ENCODE results near the gene FRY. TPM values are rescaled to one million over a fixed set of nuclear protein-coding genes. Genes with fewer than 3 reads are reported as not detected.

FRY gene
- total RNA-seq, 1 experiment from 2014 or later = 1.3 TPM

- Histone ChIP-seq H3K9me2 (replicated peaks; ENCODE audit: low read length) (no peaks in the 10 kb centered on the region), H3K27me3 (ENCODE audit: low read length) (no peaks in the 10 kb centered on the region), H3K9me3 (ENCODE audit: low read length) (no peaks in the 10 kb centered on the region), H3K4me1 (ENCODE audit: insufficient read depth, low read length) (no peaks in the 10 kb centered on the region), H3F3A (ENCODE audit: low read length, unreplicated experiment) (no peaks in the 10 kb centered on the region), H3K4me3 (ENCODE audit: low read length) (no peak overlapping the region), H2AFZ (ENCODE audit: low read length) (no peak overlapping the region), H3K27ac (ENCODE audit: low read length) (no peak overlapping the region), H3K4me2 (ENCODE audit: low read length) (no peak overlapping the region), H4K20me1 (ENCODE audit: low read length) (no peaks in the 10 kb centered on the region), H3K36me3 (ENCODE audit: low read depth, low read length) (no peaks in the 10 kb centered on the region), H3K9ac (ENCODE audit: low read length) (no peak overlapping the region), H3K79me2 (ENCODE audit: low read length) (no peaks in the 10 kb centered on the region)
- BruUV-seq (replicated peaks) = no TSS peak
- CTCF ChIA-PET = interaction anchor here (0.6 kb wide), 1 partner anchor 563 kb away, joined by 3 read pairs; no protein-coding TSS in a partner anchor
- TF ChIP-seq EZH2phosphoT487 (IDR thresholded peaks at IDR 0.05; ENCODE audit: borderline replicate concordance, low read length) (no peak), EZH2 (IDR thresholded peaks at IDR 0.05; ENCODE audit: low read length, unreplicated experiment) (no peak), CTCF (conservative IDR thresholded peaks at IDR 0.05; ENCODE audit: low read depth, low read length) (no peak)
- intact Hi-C loops (cut with micrococcal nuclease) = no loop called here
- ATAC-seq (no peak), DNase-seq (peak; percentile 9)
- POLR2A ChIA-PET (ENCODE audit: unreplicated experiment) = no interaction called here
Observed at GRCh38 chr13:32087955-32088747, 56.6 kb downstream of the FRY start.

GRCh38 chr13:32092496-32092895 lies 60.9 kb downstream of the FRY start:
- Histone ChIP-seq H3F3A (ENCODE audit: low read length, unreplicated experiment) (no peaks in the 10 kb centered on the region), H3K9me2 (replicated peaks; ENCODE audit: low read length) (no peaks in the 10 kb centered on the region), H3K9me3 (ENCODE audit: low read length) (no peaks in the 10 kb centered on the region), H3K9ac (ENCODE audit: low read length) (no peak overlapping the region), H3K27ac (ENCODE audit: low read length) (no peak overlapping the region), H3K36me3 (ENCODE audit: low read depth, low read length) (no peaks in the 10 kb centered on the region), H3K4me2 (ENCODE audit: low read length) (no peak overlapping the region), H3K79me2 (ENCODE audit: low read length) (no peaks in the 10 kb centered on the region), H2AFZ (ENCODE audit: low read length) (no peak overlapping the region), H3K4me3 (ENCODE audit: low read length) (no peak overlapping the region), H4K20me1 (ENCODE audit: low read length) (no peaks in the 10 kb centered on the region), H3K4me1 (ENCODE audit: insufficient read depth, low read length) (no peaks in the 10 kb centered on the region), H3K27me3 (ENCODE audit: low read length) (no peaks in the 10 kb centered on the region; the same call in 1 of the 2 replicates)
- POLR2A ChIA-PET (ENCODE audit: unreplicated experiment) = no interaction called here
- no peak for DNase-seq
- CTCF ChIA-PET = no interaction called here
- no TSS peak for BruUV-seq (replicated peaks)
- no peak for ATAC-seq
- no peak for TF ChIP-seq CTCF (conservative IDR thresholded peaks at IDR 0.05; ENCODE audit: low read depth, low read length)
- no peak for TF ChIP-seq EZH2 (IDR thresholded peaks at IDR 0.05; ENCODE audit: low read length, unreplicated experiment)
- TF ChIP-seq EZH2phosphoT487 (IDR thresholded peaks at IDR 0.05; ENCODE audit: borderline replicate concordance, low read length) = no peak
- intact Hi-C loops (cut with micrococcal nuclease) = no loop called here

- ATAC-seq (no peak), DNase-seq (no peak)
- no peaks in the 10 kb centered on the region for H3K79me2 ChIP-seq (ENCODE audit: low read length)
- H3K9ac ChIP-seq (ENCODE audit: low read length) = no peak overlapping the region
- BruUV-seq (replicated peaks) = no TSS peak
- H3F3A ChIP-seq (ENCODE audit: low read length, unreplicated experiment) = no peaks in the 10 kb centered on the region
- H3K36me3 ChIP-seq (ENCODE audit: low read depth, low read length) = no peaks in the 10 kb centered on the region
- TF ChIP-seq EZH2 (IDR thresholded peaks at IDR 0.05; ENCODE audit: low read length, unreplicated experiment) = no peak
- no peak for TF ChIP-seq CTCF (conservative IDR thresholded peaks at IDR 0.05; ENCODE audit: low read depth, low read length)
- TF ChIP-seq EZH2phosphoT487 (IDR thresholded peaks at IDR 0.05; ENCODE audit: borderline replicate concordance, low read length) = no peak
- no peak overlapping the region for H3K4me2 ChIP-seq (ENCODE audit: low read length)
- H4K20me1 ChIP-seq (ENCODE audit: low read length) = no peaks in the 10 kb centered on the region
- H3K27me3 ChIP-seq (ENCODE audit: low read length) = no peaks in the 10 kb centered on the region; the same call in 1 of the 2 replicates
- no peaks in the 10 kb centered on the region for H3K9me2 ChIP-seq (replicated peaks; ENCODE audit: low read length)
- intact Hi-C loops (cut with micrococcal nuclease) = no loop called here
- no peaks in the 10 kb centered on the region for H3K9me3 ChIP-seq (ENCODE audit: low read length)
- ChIA-PET POLR2A (ENCODE audit: unreplicated experiment) (no interaction called here), CTCF (no interaction called here)
- no peak overlapping the region for H3K27ac ChIP-seq (ENCODE audit: low read length)
- H3K4me1 ChIP-seq (ENCODE audit: insufficient read depth, low read length) = no peaks in the 10 kb centered on the region
- H2AFZ ChIP-seq (ENCODE audit: low read length) = no peak overlapping the region
- H3K4me3 ChIP-seq (ENCODE audit: low read length) = no peak overlapping the region
Observed at GRCh38 chr13:32093006-32093405, 61.4 kb downstream of the FRY start.

Measured in PC-3 (cell line).